CD4-positive, alpha-beta T cell (primary cell): ENCODE data around the gene OAS3. TPM values are rescaled to one million over a fixed set of nuclear protein-coding genes. Genes with fewer than 3 reads are reported as not detected.
A peak's percentile ranks its signal among the peaks of the same experiment; 100 is the strongest.

Experiments
- ATAC-seq: fragments of 200-7000 bp; cut with Tn5 transposase; one replicate; pipeline ENCODE4 v1.10.0; 2022; ENCODE audit warnings: mild to moderate bottlenecking; ENCODE audit not compliant: poor library complexity
- CTCF ChIA-PET: fragments of 350-600 bp; sonication (Branson Sonifier 250); formaldehyde crosslinking; loops from one replicate; lab custom pipeline; 2021; ENCODE audit warnings: antibody characterized with exemption, inconsistent platforms; lab: Charles Lee
- POLR2A ChIA-PET: fragments of 350-600 bp; sonication (Branson Sonifier 250); formaldehyde crosslinking; loops from one replicate; lab custom pipeline; 2021; ENCODE audit warnings: antibody characterized with exemption, inconsistent platforms; lab: Charles Lee
- DNase-seq, 14 experiments: peaks; one replicate each; pipeline ENCODE4 v3.0.0-alpha.2; 2013 to 2020; ENCODE audit warnings: mixed read lengths in 2 of 14
- H3K27ac ChIP-seq, 2 donors: one replicate each; pipeline versions ENCODE4 v1.5.1 to v1.7.0; 2013; ENCODE audit warnings: low read length in 2 of 2, low read depth in 1 of 2, mild to moderate bottlenecking in 1 of 2
- H3K27me3 ChIP-seq, 2 experiments: 1 replicate in 1 of 2; 2 replicates in 1 of 2; pipeline versions ENCODE4 v1.6.1 to v1.7.0; 2013; ENCODE audit warnings: low read length in 2 of 2, control low read depth in 1 of 2, mild to moderate bottlenecking in 1 of 2, moderate library complexity in 1 of 2; ENCODE audit not compliant: insufficient read depth in 2 of 2, control insufficient read depth in 1 of 2
- H3K36me3 ChIP-seq: one replicate; pipeline ENCODE4 v1.6.1; 2013; ENCODE audit warnings: low read length, control low read depth; ENCODE audit not compliant: insufficient read depth
- H3K4me1 ChIP-seq: one replicate; pipeline ENCODE4 v1.6.1; 2013; ENCODE audit warnings: low read length, control low read depth; ENCODE audit not compliant: insufficient read depth
- H3K4me3 ChIP-seq: one replicate; pipeline ENCODE4 v1.5.1; 2013; ENCODE audit warnings: mild to moderate bottlenecking, low read length, moderate library complexity
- H3K9me3 ChIP-seq, 2 experiments: 1 replicate in 1 of 2; 2 replicates in 1 of 2; pipeline versions ENCODE4 v1.6.1 to v1.7.0; 2013; ENCODE audit warnings: low read length in 2 of 2, mild to moderate bottlenecking in 2 of 2, control low read depth in 1 of 2, moderate library complexity in 1 of 2; ENCODE audit not compliant: control insufficient read depth in 1 of 2, insufficient read depth in 1 of 2
- H3K27ac Mint-ChIP-seq: one replicate; pipeline ENCODE4 v1.8.0; 2020; ENCODE audit warnings: mixed read lengths
- H3K27me3 Mint-ChIP-seq: one replicate; pipeline ENCODE4 v1.8.0; 2021; ENCODE audit warnings: mixed read lengths
- H3K36me3 Mint-ChIP-seq: one replicate; pipeline ENCODE4 v1.8.0; 2021; ENCODE audit warnings: low read depth, mixed read lengths
- H3K4me1 Mint-ChIP-seq: one replicate; pipeline ENCODE4 v1.8.0; 2021; ENCODE audit warnings: low read depth, mixed read lengths
- H3K4me3 Mint-ChIP-seq: one replicate; pipeline ENCODE4 v1.8.0; 2020; ENCODE audit warnings: mild to moderate bottlenecking, mixed read lengths
- H3K9me3 Mint-ChIP-seq: one replicate; pipeline ENCODE4 v1.8.0; 2020; ENCODE audit warnings: mixed read lengths
- CTCF ChIP-seq: fragments of 200-600 bp; IDR thresholded peaks from one replicate; pipeline ENCODE4 v1.8.0; 2022; ENCODE audit warnings: antibody characterized with exemption, mild to moderate bottlenecking
- intact Hi-C, 2 experiments: fragments of 100-400 bp; cut with DNase I in 1 of 2; cut with micrococcal nuclease in 1 of 2; formaldehyde crosslinking; loops; one replicate each; pipeline versions ENCODE4 v1.15.1 to v1.9.0; 2023 to 2025; cut with DNase I, micrococcal nuclease
- total RNA-seq, 174 experiments: library from RNA in 2 of 174; stranded (reverse) in 2 of 174; gene quantifications; one replicate each; pipeline ENCODE4 v1.2.3 and lab custom pipeline; 2021 to 2026

Gene OAS3
- total RNA-seq, 2 experiments from 2014 or later: 13.9 to 14.5 TPM

GRCh38 chr12:112939761-112940381 is 1.6 kb downstream of the OAS3 start:
- peak overlapping the region; percentile 82 for H3K4me3 ChIP-seq
- H3K9me3 ChIP-seq: no peaks in the 10 kb centered on the region
- H3K4me1 ChIP-seq: peaks cover 28% of the 10 kb centered on the region
- H3K9me3 Mint-ChIP-seq: peaks cover 5% of the 10 kb centered on the region
- H3K27ac Mint-ChIP-seq: peak overlapping the region; percentile 84
- ATAC-seq (peak; percentile 33), DNase-seq (peak in 3 of 14 experiments; percentile 27 to 32 (median 31))
- ChIA-PET CTCF (no interaction called here), POLR2A (interaction anchor here (1.0 to 1.7 kb wide), 4 partner anchors 9 to 50 kb away, joined by 3 to 20 read pairs (median 6); partner anchors contain the start of genes OAS1 and OAS2)
- H3K4me1 Mint-ChIP-seq: peaks cover 31% of the 10 kb centered on the region
- H3K36me3 Mint-ChIP-seq: peaks cover 26% of the 10 kb centered on the region
- H3K36me3 ChIP-seq: peaks cover 30% of the 10 kb centered on the region
- TF ChIP-seq CTCF: no peak
- H3K27me3 ChIP-seq: no peaks in the 10 kb centered on the region
- H3K27ac ChIP-seq: peak overlapping the region in 1 of 2 donors; percentile 63
- intact Hi-C loops: loop anchor here (2.0 to 5.0 kb wide), 4 partner anchors 37 to 39 kb away; partner anchors contain the start of gene OAS2 (in 2 of the 2)
- H3K27me3 Mint-ChIP-seq: no peaks in the 10 kb centered on the region
- H3K4me3 Mint-ChIP-seq: peak overlapping the region; percentile 93

GRCh38 chr12:112941528-112942335 is 3.5 kb downstream of the OAS3 start:
- H3K4me3 Mint-ChIP-seq: peak overlapping the region; percentile 16
- Histone ChIP-seq H3K36me3 (peaks cover 46% of the 10 kb centered on the region), H3K27ac (no peak overlapping the region), H3K9me3 (no peaks in the 10 kb centered on the region), H3K4me3 (no peak overlapping the region), H3K4me1 (peaks cover 28% of the 10 kb centered on the region), H3K27me3 (no peaks in the 10 kb centered on the region)
- intact Hi-C loops: no loop called here
- ATAC-seq (no peak), DNase-seq (no peak)
- no peak overlapping the region for H3K27ac Mint-ChIP-seq
- peaks cover 31% of the 10 kb centered on the region for H3K4me1 Mint-ChIP-seq
- H3K27me3 Mint-ChIP-seq: no peaks in the 10 kb centered on the region
- POLR2A ChIA-PET: interaction anchor here (1.5 kb wide), 1 partner anchor 36 kb away, joined by 5 read pairs; the partner anchor contains the start of gene OAS2
- H3K9me3 Mint-ChIP-seq: no peaks in the 10 kb centered on the region
- CTCF ChIA-PET: no interaction called here
- H3K36me3 Mint-ChIP-seq: peaks cover 44% of the 10 kb centered on the region
- no peak for TF ChIP-seq CTCF

GRCh38 chr12:112942572-112942971 is 4.3 kb downstream of the OAS3 start:
- POLR2A ChIA-PET: interaction anchor here (1.5 kb wide), 1 partner anchor 36 kb away, joined by 5 read pairs; the partner anchor contains the start of gene OAS2
- H3K4me1 Mint-ChIP-seq: peaks cover 25% of the 10 kb centered on the region
- no peaks in the 10 kb centered on the region for H3K9me3 Mint-ChIP-seq

More at GRCh38 chr12:112942572-112942971, 4.3 kb downstream of the OAS3 start:
- Mint-ChIP-seq H3K4me3 (no peak overlapping the region), H3K27ac (no peak overlapping the region), H3K27me3 (no peaks in the 10 kb centered on the region), H3K36me3 (peaks cover 52% of the 10 kb centered on the region)
- H3K4me3 ChIP-seq: no peak overlapping the region
- intact Hi-C loops: no loop called here
- H3K27ac ChIP-seq: no peak overlapping the region
- peaks cover 54% of the 10 kb centered on the region for H3K36me3 ChIP-seq
- no peak for ATAC-seq
- TF ChIP-seq CTCF: no peak
- no peaks in the 10 kb centered on the region for H3K9me3 ChIP-seq
- CTCF ChIA-PET: no interaction called here
- peaks cover 24% of the 10 kb centered on the region for H3K4me1 ChIP-seq
- no peak for DNase-seq
- no peaks in the 10 kb centered on the region for H3K27me3 ChIP-seq
